Endothelial cell of umbilical vein (primary cell): ENCODE data around the gene CUL9. TPM values are rescaled to one million over a fixed set of nuclear protein-coding genes. Genes with fewer than 3 reads are reported as not detected.

Source experiments
- BruUV-seq: library from RNA; stranded (reverse); fragments of 400-500 nt; replicated peaks from 2 replicates; lab custom pipeline; 2021; lab: Mats Ljungman, UMichigan
- CTCF ChIA-PET: fragments of 300-600, 350-600 bp; sonication (Branson Sonifier 250); formaldehyde crosslinking; loops from one replicate; lab custom pipeline; 2021; ENCODE audit warnings: antibody characterized with exemption, inconsistent platforms; lab: Charles Lee
- POLR2A ChIA-PET: fragments of 300-600, 350-600 bp; sonication (Branson Sonifier 250); formaldehyde crosslinking; loops from one replicate; lab custom pipeline; 2021; ENCODE audit warnings: antibody characterized with exemption, inconsistent platforms; lab: Charles Lee
- DNase-seq: peaks from one replicate; pipeline ENCODE4 v3.0.0-alpha.2; 2011; ENCODE audit warnings: low read depth, low spot score
- FAIRE-seq: peaks from 2 replicates; lab custom pipeline; 2011; peaks lifted over from hg19 to GRCh38; lab: Jason Lieb, UNC
- H2AFZ ChIP-seq: 2 replicates; pipeline ENCODE4 v1.6.0; 2012; ENCODE audit warnings: low read depth, low read length, control low read depth, inconsistent platforms
- H3K27ac ChIP-seq: 2 replicates; pipeline ENCODE4 v1.5.1; 2011; ENCODE audit warnings: low read depth, mild to moderate bottlenecking, control low read depth, low read length, moderate library complexity; ENCODE audit not compliant: insufficient read depth
- H3K27me3 ChIP-seq, 2 experiments: 2 replicates each; pipeline versions ENCODE4 v1.6.0 to v1.6.1; 2011; ENCODE audit warnings: low read length in 2 of 2, mixed read lengths in 1 of 2; ENCODE audit not compliant: control insufficient read depth in 2 of 2, insufficient read depth in 2 of 2
- H3K36me3 ChIP-seq, 2 experiments: 2 replicates in 1 of 2; 3 replicates in 1 of 2; pipeline ENCODE4 v1.5.1; 2011; ENCODE audit warnings: low read length in 2 of 2, mild to moderate bottlenecking in 1 of 2, moderate library complexity in 1 of 2; ENCODE audit not compliant: control insufficient read depth in 2 of 2, insufficient read depth in 2 of 2; ENCODE audit errors: extremely low read depth in 1 of 2
- H3K4me1 ChIP-seq: 3 replicates; pipeline ENCODE4 v1.5.1; 2011; ENCODE audit warnings: mild to moderate bottlenecking, low read length; ENCODE audit not compliant: control insufficient read depth, insufficient read depth; ENCODE audit errors: extremely low read depth
- H3K4me2 ChIP-seq: 2 replicates; pipeline ENCODE4 v1.6.1; 2011; ENCODE audit warnings: low read length, control low read depth, mixed read lengths; ENCODE audit not compliant: insufficient read depth
- H3K4me3 ChIP-seq, 3 experiments: fragments of 200-600 bp in 1 of 3; sonication (generic), shearing (Covaris generic) in 1 of 3; replicated peaks in 1 of 3; 2 replicates each; pipeline ENCODE4 v1.5.1; 2011 to 2016; ENCODE audit warnings: control low read depth in 3 of 3, low read length in 3 of 3, mild to moderate bottlenecking in 2 of 3, inconsistent platforms in 1 of 3, low read depth in 1 of 3, moderate library complexity in 1 of 3; ENCODE audit not compliant: insufficient read depth in 1 of 3
- H3K79me2 ChIP-seq: 2 replicates; pipeline ENCODE4 v1.6.0; 2012; ENCODE audit warnings: low read length, inconsistent platforms; ENCODE audit not compliant: control insufficient read depth, insufficient read depth
- H3K9ac ChIP-seq: replicated peaks from 2 replicates; pipeline ENCODE3; 2011; ENCODE audit warnings: low read length, control low read depth; ENCODE audit not compliant: insufficient read depth; ENCODE audit errors: extremely low read depth
- H3K9me1 ChIP-seq: replicated peaks from 3 replicates; pipeline ENCODE4 v1.6.0; 2011; ENCODE audit warnings: mild to moderate bottlenecking, low read length; ENCODE audit not compliant: control insufficient read depth, insufficient read depth; ENCODE audit errors: extremely low read depth
- H3K9me3 ChIP-seq: replicated peaks from 2 replicates; pipeline ENCODE4 v1.5.1; 2012; ENCODE audit warnings: low read length, inconsistent platforms; ENCODE audit not compliant: control insufficient read depth, insufficient read depth
- H4K20me1 ChIP-seq: replicated peaks from 2 replicates; pipeline ENCODE3; 2011; ENCODE audit warnings: mild to moderate bottlenecking, low read length; ENCODE audit not compliant: control insufficient read depth, insufficient read depth; ENCODE audit errors: extremely low read depth
- EZH2 ChIP-seq: IDR thresholded peaks from 2 replicates; pipeline ENCODE4 v1.6.1; 2012; ENCODE audit warnings: borderline replicate concordance, low read depth, mild to moderate bottlenecking, moderate library complexity, low read length, inconsistent platforms; ENCODE audit not compliant: severe bottlenecking
- FOS ChIP-seq: IDR thresholded peaks from 2 replicates; pipeline ENCODE4 v1.6.1; 2011; ENCODE audit warnings: mild to moderate bottlenecking, low read length, moderate library complexity, borderline replicate concordance; ENCODE audit not compliant: insufficient read depth
- GATA2 ChIP-seq: IDR thresholded peaks from 2 replicates; pipeline ENCODE4 v1.7.0; 2011; ENCODE audit warnings: low read depth, mild to moderate bottlenecking, moderate library complexity, mixed read lengths, low read length; ENCODE audit not compliant: insufficient read length, insufficient read depth
- JUN ChIP-seq: IDR thresholded peaks from 2 replicates; pipeline ENCODE4 v1.6.1; 2011; ENCODE audit warnings: borderline replicate concordance, low read depth; ENCODE audit not compliant: insufficient read length, insufficient read depth
- MYC ChIP-seq: IDR thresholded peaks from one replicate; pipeline ENCODE4 v1.6.1; 2011; ENCODE audit warnings: mild to moderate bottlenecking, low read depth, low read length
- POLR2A ChIP-seq: IDR thresholded peaks from 2 replicates; pipeline ENCODE4 v1.6.1; 2012; ENCODE audit warnings: low read depth, mild to moderate bottlenecking, control low read depth, low read length
- POLR2AphosphoS5 ChIP-seq: IDR thresholded peaks from 2 replicates; pipeline ENCODE4 v1.6.1; 2012; ENCODE audit warnings: low read depth, mild to moderate bottlenecking, control low read depth, low read length, moderate library complexity; ENCODE audit not compliant: insufficient read depth
- dilution Hi-C: fragments of 300-500 bp; cut with MboI; formaldehyde crosslinking; loops from one replicate; pipeline ENCODE4 v1.15.0; 2019; ENCODE audit warnings: low sequenced_read_pairs; ENCODE audit not compliant: extremely low pct_ligation_motif_present
- intact Hi-C: fragments of 100-400 bp; cut with micrococcal nuclease; formaldehyde crosslinking; loops from one replicate; pipeline ENCODE4 v1.10.0; 2022
- polyA plus RNA-seq, 4 experiments: library from polyadenylated mRNA; depleted of rRNA in 3 of 4; stranded (reverse) in 3 of 4; unstranded in 1 of 4; fragments of >200 nt; gene quantifications; 2 replicates each; pipeline versions ENCODE4 v1.2.1 to v1.2.3, GENCODE V29; 2011 to 2012; ENCODE audit warnings: missing spikeins in 1 of 4
- total RNA-seq: library from RNA; stranded (reverse); gene quantifications from 2 replicates; pipeline ENCODE4 v1.2.3, GENCODE V29; 2021
- TF ChIP-seq, protein P1 (sequence below): IDR thresholded peaks from 2 replicates; pipeline ENCODE4 v1.6.1; 2011; ENCODE audit not compliant: insufficient read depth, insufficient read length
- TF ChIP-seq, protein P2 (sequence below), 2 donors: IDR thresholded peaks; 1 replicate in 1 of 2; 2 replicates in 1 of 2; pipeline ENCODE4 v1.5.1; 2011; ENCODE audit warnings: low read length in 2 of 2, mild to moderate bottlenecking in 2 of 2, moderate library complexity in 2 of 2, control low read depth in 1 of 2, inconsistent platforms in 1 of 2, low read depth in 1 of 2; ENCODE audit not compliant: insufficient read depth in 1 of 2; ENCODE audit errors: extremely low read depth in 1 of 2

The CUL9 gene
- total and polyA plus RNA-seq, 2 donors (not counting 3 experiments of a cell fraction or from before 2014, with no cell fraction given) = 38.7 to 46.0 TPM

DNA sequence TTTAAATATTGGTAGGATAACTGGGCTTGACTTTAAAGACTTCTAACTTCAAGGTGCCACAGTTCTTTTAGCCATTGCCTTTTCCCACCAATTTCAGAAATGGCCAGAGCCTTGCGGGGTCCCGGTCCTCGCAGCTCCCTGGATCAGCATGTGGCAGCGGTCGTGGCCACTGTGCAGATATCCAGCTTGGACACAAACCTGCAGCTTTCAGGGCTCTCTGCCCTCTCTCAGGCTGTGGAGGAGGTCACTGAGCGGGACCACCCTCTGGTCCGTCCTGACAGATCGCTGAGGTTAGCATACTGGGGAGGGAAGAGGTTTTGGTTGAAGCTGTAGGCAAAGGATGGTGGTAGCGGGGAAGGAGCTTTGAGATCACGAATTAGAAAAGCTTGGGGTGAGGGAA is 6.4 kb downstream of the CUL9 start:
- Histone ChIP-seq H3K79me2 (no peaks in the 10 kb centered on the region), H2AFZ (no peak overlapping the region), H3K4me3 (no peak overlapping the region), H3K9me1 (no peaks in the 10 kb centered on the region), H3K36me3 (peaks cover 5 to 22% of the 10 kb centered on the region in 2 experiments), H3K9ac (no peak overlapping the region), H3K4me1 (peaks cover under 1% of the 10 kb centered on the region), H3K4me2 (no peak overlapping the region), H4K20me1 (no peaks in the 10 kb centered on the region), H3K9me3 (no peaks in the 10 kb centered on the region), H3K27ac (no peak overlapping the region), H3K27me3 (no peaks in the 10 kb centered on the region)
- no peak for FAIRE-seq
- CTCF ChIA-PET = interaction anchor here (0.8 to 2.7 kb wide), 2 partner anchors 39 to 40 kb away, joined by 3 to 10 read pairs; partner anchors contain the start of gene DNPH1
- dilution Hi-C loops (no loop called here), intact Hi-C loops (no loop called here)
- TF ChIP-seq POLR2A = no peak
- TF ChIP-seq, protein P1, sequence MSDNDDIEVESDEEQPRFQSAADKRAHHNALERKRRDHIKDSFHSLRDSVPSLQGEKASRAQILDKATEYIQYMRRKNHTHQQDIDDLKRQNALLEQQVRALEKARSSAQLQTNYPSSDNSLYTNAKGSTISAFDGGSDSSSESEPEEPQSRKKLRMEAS = no peak
- TF ChIP-seq EZH2 = no peak
- TF ChIP-seq POLR2AphosphoS5 = no peak
- TF ChIP-seq, protein P2, sequence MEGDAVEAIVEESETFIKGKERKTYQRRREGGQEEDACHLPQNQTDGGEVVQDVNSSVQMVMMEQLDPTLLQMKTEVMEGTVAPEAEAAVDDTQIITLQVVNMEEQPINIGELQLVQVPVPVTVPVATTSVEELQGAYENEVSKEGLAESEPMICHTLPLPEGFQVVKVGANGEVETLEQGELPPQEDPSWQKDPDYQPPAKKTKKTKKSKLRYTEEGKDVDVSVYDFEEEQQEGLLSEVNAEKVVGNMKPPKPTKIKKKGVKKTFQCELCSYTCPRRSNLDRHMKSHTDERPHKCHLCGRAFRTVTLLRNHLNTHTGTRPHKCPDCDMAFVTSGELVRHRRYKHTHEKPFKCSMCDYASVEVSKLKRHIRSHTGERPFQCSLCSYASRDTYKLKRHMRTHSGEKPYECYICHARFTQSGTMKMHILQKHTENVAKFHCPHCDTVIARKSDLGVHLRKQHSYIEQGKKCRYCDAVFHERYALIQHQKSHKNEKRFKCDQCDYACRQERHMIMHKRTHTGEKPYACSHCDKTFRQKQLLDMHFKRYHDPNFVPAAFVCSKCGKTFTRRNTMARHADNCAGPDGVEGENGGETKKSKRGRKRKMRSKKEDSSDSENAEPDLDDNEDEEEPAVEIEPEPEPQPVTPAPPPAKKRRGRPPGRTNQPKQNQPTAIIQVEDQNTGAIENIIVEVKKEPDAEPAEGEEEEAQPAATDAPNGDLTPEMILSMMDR (IDR thresholded peaks at IDR 0.05; ENCODE audit: extremely low read depth in 1 of 2, insufficient read depth in 1 of 2, low read depth in 1 of 2, low read length in 2 of 2) = no peak
- TF ChIP-seq FOS = no peak
- no peak for TF ChIP-seq GATA2
- TF ChIP-seq MYC = no peak
- no peak for TF ChIP-seq JUN
- no peak for DNase-seq
- POLR2A ChIA-PET = no interaction called here
- BruUV-seq = no TSS peak
